Left renal cortex interstitium (tissue), 4 donors: ENCODE data around the gene C4A. TPM values are rescaled to one million over a fixed set of nuclear protein-coding genes. Genes with fewer than 3 reads are reported as not detected.
"Not testable (repeated sequence)": the region's sequence is repeated elsewhere in the genome, so short reads cannot be mapped to it uniquely, and the experiment has no call there.

Experiments
- DNase-seq, 4 donors: peaks; one replicate each; pipeline ENCODE4 v3.0.0-alpha.2; 2013; ENCODE audit warnings: low read depth in 4 of 4, low spot score in 2 of 4, missing footprints in 1 of 4
- polyA plus RNA-seq, 4 donors: library from polyadenylated mRNA; unstranded; fragments of 120-200 nt; gene quantifications; one replicate each; pipeline ENCODE4 v1.2.1, GENCODE V29; 2013; ENCODE audit not compliant: insufficient read length in 4 of 4

The C4A gene
- polyA plus RNA-seq, 4 donors: 11.9 to 24.1 (median 15.8) TPM

GRCh38 chr6:32014547-32014946 lies 32.7 kb downstream of the C4A start, which contains the start of gene C4B:
C4B (plus strand) TSS chr6:32014795; CDS start chr6:32014846, 51 bp downstream.
- DNase-seq: not testable (repeated sequence)

GRCh38 chr6:32022100-32022499 lies 40.2 kb downstream of the C4A start:
- not testable (repeated sequence) for DNase-seq

GRCh38 chr6:32028631-32029030 lies 46.8 kb downstream of the C4A start:
- not testable (repeated sequence) for DNase-seq

- DNase-seq: not testable (repeated sequence)
Observed at GRCh38 chr6:32029553-32029952, 47.7 kb downstream of the C4A start.

- not testable (repeated sequence) for DNase-seq
Observed at GRCh38 chr6:32035283-32036013, 53.6 kb downstream of the C4A start.

GRCh38 chr6:32037136-32037535 lies 55.3 kb downstream of the C4A start:
- not testable (repeated sequence) for DNase-seq

GRCh38 chr6:32037598-32038524 lies 56.0 kb downstream of the C4A start, which contains the start of gene CYP21A2:
CYP21A2 (plus strand) TSS chr6:32038415; CDS start chr6:32038423, 8 bp downstream.
- DNase-seq: not testable (repeated sequence)

- not testable (repeated sequence) for DNase-seq
Observed at GRCh38 chr6:32038878-32039277, 57.0 kb downstream of the C4A start.

- not testable (repeated sequence) for DNase-seq
Observed at GRCh38 chr6:32039321-32040274, 57.7 kb downstream of the C4A start.

GRCh38 chr6:32040299-32041049 lies 58.6 kb downstream of the C4A start:
- not testable (repeated sequence) for DNase-seq

GRCh38 chr6:32041050-32041321 lies 59.1 kb downstream of the C4A start:
- DNase-seq: not testable (repeated sequence)

GRCh38 chr6:32041385-32041784 lies 59.5 kb downstream of the C4A start:
- not testable (repeated sequence) for DNase-seq

- not testable (repeated sequence) for DNase-seq
Observed at GRCh38 chr6:32042276-32042675, 60.4 kb downstream of the C4A start.

GRCh38 chr6:32043589-32044380 lies 61.9 kb downstream of the C4A start:
- DNase-seq: not testable (repeated sequence)

GRCh38 chr6:32044916-32045315 lies 63.1 kb downstream of the C4A start:
- DNase-seq: not testable (repeated sequence)

GRCh38 chr6:32045811-32046449 lies 64.1 kb downstream of the C4A start:
- DNase-seq: no peak

GRCh38 chr6:32046450-32047083 lies 64.7 kb downstream of the C4A start:
- DNase-seq: no peak

GRCh38 chr6:32047084-32047478 lies 65.2 kb downstream of the C4A start:
- DNase-seq: no peak
